Activated naive CD8-positive, alpha-beta T cell treated with anti-CD3 and anti-CD28 coated beads, Interleukin-2, amount 10 ng/mL, durations not matched to agents 7 days and 5 days (primary cell): ENCODE measurements around the gene HOMER2. TPM values are rescaled to one million over a fixed set of nuclear protein-coding genes. Genes with fewer than 3 reads are reported as not detected.
"Not testable (repeated sequence)": the region's sequence is repeated elsewhere in the genome, so short reads cannot be mapped to it uniquely, and the experiment has no call there.

Experiments
- ATAC-seq: fragments of 150-1000 bp; cut with Tn5 transposase; one replicate; pipeline ENCODE4 v1.10.0; 2021; ENCODE audit warnings: low read depth, moderate library complexity
- POLR2A ChIA-PET: fragments of 350-600 bp; sonication (Branson Sonifier 250); formaldehyde crosslinking; loops from one replicate; lab custom pipeline; 2021; ENCODE audit warnings: antibody characterized with exemption; lab: Charles Lee
- DNase-seq: peaks from one replicate; pipeline ENCODE4 v3.0.0; 2021
- H3K27ac Mint-ChIP-seq: one replicate; pipeline ENCODE4 v1.8.0; 2022; ENCODE audit warnings: mild to moderate bottlenecking, mixed read lengths
- H3K27me3 Mint-ChIP-seq: one replicate; pipeline ENCODE4 v1.8.0; 2022; ENCODE audit warnings: mild to moderate bottlenecking, moderate library complexity, mixed read lengths
- H3K36me3 Mint-ChIP-seq: one replicate; pipeline ENCODE4 v1.8.0; 2021; ENCODE audit warnings: mild to moderate bottlenecking, mixed read lengths
- H3K4me1 Mint-ChIP-seq: one replicate; pipeline ENCODE4 v1.8.0; 2021; ENCODE audit warnings: mixed read lengths
- H3K4me3 Mint-ChIP-seq: one replicate; pipeline ENCODE4 v1.8.0; 2022; ENCODE audit warnings: mild to moderate bottlenecking, moderate library complexity, mixed read lengths
- H3K9me3 Mint-ChIP-seq: one replicate; pipeline ENCODE4 v1.8.0; 2021; ENCODE audit warnings: mixed read lengths
- total RNA-seq, 2 experiments: library from RNA; stranded (reverse); gene quantifications; one replicate each; pipeline ENCODE4 v1.2.3, GENCODE V29; 2021

Gene HOMER2
- total RNA-seq, 2 experiments from 2014 or later: 6.3 to 6.6 TPM

GRCh38 chr15:82871832-82872484 lies 80.6 kb downstream of the HOMER2 start:
- H3K27me3 Mint-ChIP-seq: peaks cover 3% of the 10 kb centered on the region
- H3K27ac Mint-ChIP-seq: no peak overlapping the region
- no peaks in the 10 kb centered on the region for H3K36me3 Mint-ChIP-seq
- POLR2A ChIA-PET: no interaction called here
- H3K4me3 Mint-ChIP-seq: no peak overlapping the region
- DNase-seq (no peak), ATAC-seq (no peak)
- H3K4me1 Mint-ChIP-seq: peaks cover 2% of the 10 kb centered on the region
- H3K9me3 Mint-ChIP-seq: no peaks in the 10 kb centered on the region

- no peak overlapping the region for H3K4me3 Mint-ChIP-seq
- H3K27ac Mint-ChIP-seq: no peak overlapping the region
- no peaks in the 10 kb centered on the region for H3K36me3 Mint-ChIP-seq
- H3K27me3 Mint-ChIP-seq: peaks cover 3% of the 10 kb centered on the region
- no peak for DNase-seq
- H3K9me3 Mint-ChIP-seq: no peaks in the 10 kb centered on the region
- no peak for ATAC-seq
- POLR2A ChIA-PET: no interaction called here
- peaks cover 2% of the 10 kb centered on the region for H3K4me1 Mint-ChIP-seq
Observed at GRCh38 chr15:82871358-82871757, 81.2 kb downstream of the HOMER2 start.

- H3K27me3 Mint-ChIP-seq: peaks cover 3% of the 10 kb centered on the region
- no peaks in the 10 kb centered on the region for H3K9me3 Mint-ChIP-seq
- no peaks in the 10 kb centered on the region for H3K36me3 Mint-ChIP-seq
- POLR2A ChIA-PET: interaction anchor here (0.6 kb wide), 1 partner anchor 198 kb away, joined by 3 read pairs; no protein-coding TSS in a partner anchor
- H3K4me1 Mint-ChIP-seq: peaks cover 2% of the 10 kb centered on the region
- no peak for DNase-seq
- ATAC-seq: no peak
- H3K27ac Mint-ChIP-seq: no peak overlapping the region
- H3K4me3 Mint-ChIP-seq: no peak overlapping the region
Observed at GRCh38 chr15:82870727-82871320, 81.7 kb downstream of the HOMER2 start.

- H3K4me3 Mint-ChIP-seq: not testable (repeated sequence)
Observed at GRCh38 chr15:82865981-82866380, 86.5 kb downstream of the HOMER2 start.

GRCh38 chr15:82865581-82865980 lies 86.9 kb downstream of the HOMER2 start:
- DNase-seq, H3K27me3 Mint-ChIP-seq, H3K27ac Mint-ChIP-seq, H3K36me3 Mint-ChIP-seq, H3K4me3 Mint-ChIP-seq, POLR2A ChIA-PET, H3K4me1 Mint-ChIP-seq, H3K9me3 Mint-ChIP-seq, ATAC-seq: not testable (repeated sequence)

More at GRCh38 chr15:82865981-82866380, 86.5 kb downstream of the HOMER2 start:
- ATAC-seq, H3K36me3 Mint-ChIP-seq, DNase-seq, H3K4me1 Mint-ChIP-seq, H3K27ac Mint-ChIP-seq, POLR2A ChIA-PET, H3K9me3 Mint-ChIP-seq, H3K27me3 Mint-ChIP-seq: not testable (repeated sequence)

GRCh38 chr15:82864967-82865366 lies 87.6 kb downstream of the HOMER2 start:
- Mint-ChIP-seq H3K27me3 (no peaks in the 10 kb centered on the region), H3K4me3 (no peak overlapping the region), H3K9me3 (no peaks in the 10 kb centered on the region), H3K27ac (no peak overlapping the region), H3K36me3 (no peaks in the 10 kb centered on the region), H3K4me1 (no peaks in the 10 kb centered on the region)
- ATAC-seq (no peak), DNase-seq (no peak)
- POLR2A ChIA-PET: no interaction called here

- Mint-ChIP-seq H3K27ac (no peak overlapping the region), H3K27me3 (no peaks in the 10 kb centered on the region), H3K36me3 (peaks cover 1% of the 10 kb centered on the region), H3K9me3 (no peaks in the 10 kb centered on the region), H3K4me3 (no peak overlapping the region), H3K4me1 (no peaks in the 10 kb centered on the region)
- no peak for ATAC-seq
- no peak for DNase-seq
- POLR2A ChIA-PET: no interaction called here
Observed at GRCh38 chr15:82862886-82863285, 89.6 kb downstream of the HOMER2 start.

- POLR2A ChIA-PET: no interaction called here
- Mint-ChIP-seq H3K9me3 (no peaks in the 10 kb centered on the region), H3K36me3 (peaks cover 1% of the 10 kb centered on the region), H3K27ac (no peak overlapping the region), H3K4me1 (peaks cover 6% of the 10 kb centered on the region), H3K4me3 (no peak overlapping the region), H3K27me3 (no peaks in the 10 kb centered on the region)
- no peak for ATAC-seq
- DNase-seq: no peak
Observed at GRCh38 chr15:82858932-82859331, 93.6 kb downstream of the HOMER2 start.

- Mint-ChIP-seq H3K4me3 (no peak overlapping the region), H3K36me3 (peaks cover 1% of the 10 kb centered on the region), H3K4me1 (peaks cover 14% of the 10 kb centered on the region), H3K27ac (no peak overlapping the region), H3K9me3 (no peaks in the 10 kb centered on the region), H3K27me3 (no peaks in the 10 kb centered on the region)
- POLR2A ChIA-PET: no interaction called here
- no peak for ATAC-seq
- DNase-seq: no peak
Observed at GRCh38 chr15:82856397-82857170, 95.9 kb downstream of the HOMER2 start.

- POLR2A ChIA-PET: no interaction called here
- Mint-ChIP-seq H3K4me3 (peak overlapping the region; percentile 28), H3K27ac (no peak overlapping the region), H3K4me1 (peaks cover 14% of the 10 kb centered on the region), H3K27me3 (no peaks in the 10 kb centered on the region), H3K9me3 (no peaks in the 10 kb centered on the region), H3K36me3 (peaks cover 2% of the 10 kb centered on the region)
- DNase-seq (no peak), ATAC-seq (no peak)
Observed at GRCh38 chr15:82855286-82856100, 97.0 kb downstream of the HOMER2 start.

- ATAC-seq (no peak), DNase-seq (no peak)
- H3K36me3 Mint-ChIP-seq: peaks cover 3% of the 10 kb centered on the region
- H3K27me3 Mint-ChIP-seq: no peaks in the 10 kb centered on the region
- no peaks in the 10 kb centered on the region for H3K9me3 Mint-ChIP-seq
- POLR2A ChIA-PET: no interaction called here
- peaks cover 18% of the 10 kb centered on the region for H3K4me1 Mint-ChIP-seq
- no peak overlapping the region for H3K4me3 Mint-ChIP-seq
- no peak overlapping the region for H3K27ac Mint-ChIP-seq
Observed at GRCh38 chr15:82854554-82854953, 98.0 kb downstream of the HOMER2 start.

- ATAC-seq (peak; percentile 44), DNase-seq (no peak)
- Mint-ChIP-seq H3K36me3 (peaks cover 1% of the 10 kb centered on the region), H3K4me3 (peak overlapping the region; percentile 52), H3K9me3 (no peaks in the 10 kb centered on the region), H3K27ac (peak overlapping the region; percentile 71), H3K4me1 (peaks cover 21% of the 10 kb centered on the region), H3K27me3 (no peaks in the 10 kb centered on the region)
- POLR2A ChIA-PET: interaction anchor here (1.0 kb wide), 1 partner anchor 158 kb away, joined by 3 read pairs; the partner anchor contains the start of gene C15orf40
Observed at GRCh38 chr15:82852941-82853561, 99.5 kb downstream of the HOMER2 start.
